WTC11 (cell line): ENCODE data around the gene FUBP3.

Experiments used
- IRF2 ChIP-seq: sonication (generic); formaldehyde crosslinking; IDR thresholded peaks from 2 replicates; pipeline ENCODE4 v1.8.0; 2022; ENCODE audit warnings: low read depth, missing genetic modification reagents, borderline replicate concordance
- NR1H2 ChIP-seq: sonication (generic); formaldehyde crosslinking; IDR thresholded peaks from 2 replicates; pipeline ENCODE4 v1.9.0; 2021; ENCODE audit warnings: mild to moderate bottlenecking, moderate library complexity, missing genetic modification reagents
- SMAD4 ChIP-seq: sonication (generic); formaldehyde crosslinking; IDR thresholded peaks from 2 replicates; pipeline ENCODE4 v1.8.0; 2022; ENCODE audit warnings: mild to moderate bottlenecking, missing genetic modification reagents
- TEAD4 ChIP-seq: sonication (generic); formaldehyde crosslinking; IDR thresholded peaks from 2 replicates; pipeline ENCODE4 v1.8.0; 2022; ENCODE audit warnings: mild to moderate bottlenecking, missing genetic modification reagents
- ZNF232 ChIP-seq: sonication (generic); formaldehyde crosslinking; IDR thresholded peaks from 2 replicates; pipeline ENCODE4 v1.8.0; 2022; ENCODE audit warnings: mild to moderate bottlenecking, missing genetic modification reagents
- TF ChIP-seq, protein P1 (sequence below): fragments of 200-600 bp; IDR thresholded peaks from 2 replicates; pipeline ENCODE4 v1.8.0; 2022; ENCODE audit warnings: antibody characterized with exemption
- TF ChIP-seq, protein P2 (sequence below): sonication (generic); formaldehyde crosslinking; IDR thresholded peaks from 2 replicates; pipeline ENCODE4 v1.8.0; 2023; ENCODE audit warnings: missing genetic modification reagents
- TF ChIP-seq, protein P3 (sequence below): sonication (generic); formaldehyde crosslinking; IDR thresholded peaks from 2 replicates; pipeline ENCODE4 v1.8.1; 2023; ENCODE audit warnings: mild to moderate bottlenecking, missing genetic modification reagents
- TF ChIP-seq, protein P4 (sequence below): sonication (generic); formaldehyde crosslinking; IDR thresholded peaks from 2 replicates; pipeline ENCODE4 v1.8.0; 2023; ENCODE audit warnings: missing genetic modification reagents, mild to moderate bottlenecking, borderline replicate concordance
- TF ChIP-seq, protein P5 (sequence below): sonication (generic); formaldehyde crosslinking; IDR thresholded peaks from 2 replicates; pipeline ENCODE4 v1.8.1; 2023; ENCODE audit warnings: mild to moderate bottlenecking, missing genetic modification reagents, moderate library complexity

DNA sequence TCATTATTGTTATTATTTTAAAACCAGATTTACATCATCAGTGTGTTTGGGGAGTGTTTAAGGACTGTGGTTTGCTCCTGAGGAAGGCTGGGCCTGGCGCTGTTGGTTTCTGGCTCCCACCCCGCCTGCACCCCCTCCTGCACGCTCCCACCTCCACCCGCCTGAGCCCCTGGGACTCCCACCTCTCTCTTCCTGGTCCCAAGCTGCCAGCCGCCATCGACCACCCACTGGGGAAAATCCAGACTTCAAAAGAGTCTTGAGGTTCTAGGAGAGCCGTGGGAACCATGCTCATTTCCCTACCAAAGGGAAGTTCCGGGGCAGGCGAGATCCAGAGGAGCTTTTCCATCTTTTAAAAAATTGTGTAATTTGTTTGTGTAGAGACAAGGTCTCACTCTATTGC, 35.0 kb upstream of the FUBP3 start:
- TF ChIP-seq, protein P1, sequence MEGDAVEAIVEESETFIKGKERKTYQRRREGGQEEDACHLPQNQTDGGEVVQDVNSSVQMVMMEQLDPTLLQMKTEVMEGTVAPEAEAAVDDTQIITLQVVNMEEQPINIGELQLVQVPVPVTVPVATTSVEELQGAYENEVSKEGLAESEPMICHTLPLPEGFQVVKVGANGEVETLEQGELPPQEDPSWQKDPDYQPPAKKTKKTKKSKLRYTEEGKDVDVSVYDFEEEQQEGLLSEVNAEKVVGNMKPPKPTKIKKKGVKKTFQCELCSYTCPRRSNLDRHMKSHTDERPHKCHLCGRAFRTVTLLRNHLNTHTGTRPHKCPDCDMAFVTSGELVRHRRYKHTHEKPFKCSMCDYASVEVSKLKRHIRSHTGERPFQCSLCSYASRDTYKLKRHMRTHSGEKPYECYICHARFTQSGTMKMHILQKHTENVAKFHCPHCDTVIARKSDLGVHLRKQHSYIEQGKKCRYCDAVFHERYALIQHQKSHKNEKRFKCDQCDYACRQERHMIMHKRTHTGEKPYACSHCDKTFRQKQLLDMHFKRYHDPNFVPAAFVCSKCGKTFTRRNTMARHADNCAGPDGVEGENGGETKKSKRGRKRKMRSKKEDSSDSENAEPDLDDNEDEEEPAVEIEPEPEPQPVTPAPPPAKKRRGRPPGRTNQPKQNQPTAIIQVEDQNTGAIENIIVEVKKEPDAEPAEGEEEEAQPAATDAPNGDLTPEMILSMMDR = no peak
- TF ChIP-seq ZNF232 (CRISPR knock-in tag) = no peak
- TF ChIP-seq NR1H2 (CRISPR knock-in tag) = no peak
- TF ChIP-seq TEAD4 (CRISPR knock-in tag) = no peak
- TF ChIP-seq, protein P2, sequence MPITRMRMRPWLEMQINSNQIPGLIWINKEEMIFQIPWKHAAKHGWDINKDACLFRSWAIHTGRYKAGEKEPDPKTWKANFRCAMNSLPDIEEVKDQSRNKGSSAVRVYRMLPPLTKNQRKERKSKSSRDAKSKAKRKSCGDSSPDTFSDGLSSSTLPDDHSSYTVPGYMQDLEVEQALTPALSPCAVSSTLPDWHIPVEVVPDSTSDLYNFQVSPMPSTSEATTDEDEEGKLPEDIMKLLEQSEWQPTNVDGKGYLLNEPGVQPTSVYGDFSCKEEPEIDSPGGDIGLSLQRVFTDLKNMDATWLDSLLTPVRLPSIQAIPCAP = no peak
- TF ChIP-seq IRF2 (CRISPR knock-in tag) = no peak
- TF ChIP-seq SMAD4 = no peak
- TF ChIP-seq, protein P3, sequence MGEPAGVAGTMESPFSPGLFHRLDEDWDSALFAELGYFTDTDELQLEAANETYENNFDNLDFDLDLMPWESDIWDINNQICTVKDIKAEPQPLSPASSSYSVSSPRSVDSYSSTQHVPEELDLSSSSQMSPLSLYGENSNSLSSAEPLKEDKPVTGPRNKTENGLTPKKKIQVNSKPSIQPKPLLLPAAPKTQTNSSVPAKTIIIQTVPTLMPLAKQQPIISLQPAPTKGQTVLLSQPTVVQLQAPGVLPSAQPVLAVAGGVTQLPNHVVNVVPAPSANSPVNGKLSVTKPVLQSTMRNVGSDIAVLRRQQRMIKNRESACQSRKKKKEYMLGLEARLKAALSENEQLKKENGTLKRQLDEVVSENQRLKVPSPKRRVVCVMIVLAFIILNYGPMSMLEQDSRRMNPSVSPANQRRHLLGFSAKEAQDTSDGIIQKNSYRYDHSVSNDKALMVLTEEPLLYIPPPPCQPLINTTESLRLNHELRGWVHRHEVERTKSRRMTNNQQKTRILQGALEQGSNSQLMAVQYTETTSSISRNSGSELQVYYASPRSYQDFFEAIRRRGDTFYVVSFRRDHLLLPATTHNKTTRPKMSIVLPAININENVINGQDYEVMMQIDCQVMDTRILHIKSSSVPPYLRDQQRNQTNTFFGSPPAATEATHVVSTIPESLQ (CRISPR knock-in tag) = no peak
- TF ChIP-seq, protein P4, sequence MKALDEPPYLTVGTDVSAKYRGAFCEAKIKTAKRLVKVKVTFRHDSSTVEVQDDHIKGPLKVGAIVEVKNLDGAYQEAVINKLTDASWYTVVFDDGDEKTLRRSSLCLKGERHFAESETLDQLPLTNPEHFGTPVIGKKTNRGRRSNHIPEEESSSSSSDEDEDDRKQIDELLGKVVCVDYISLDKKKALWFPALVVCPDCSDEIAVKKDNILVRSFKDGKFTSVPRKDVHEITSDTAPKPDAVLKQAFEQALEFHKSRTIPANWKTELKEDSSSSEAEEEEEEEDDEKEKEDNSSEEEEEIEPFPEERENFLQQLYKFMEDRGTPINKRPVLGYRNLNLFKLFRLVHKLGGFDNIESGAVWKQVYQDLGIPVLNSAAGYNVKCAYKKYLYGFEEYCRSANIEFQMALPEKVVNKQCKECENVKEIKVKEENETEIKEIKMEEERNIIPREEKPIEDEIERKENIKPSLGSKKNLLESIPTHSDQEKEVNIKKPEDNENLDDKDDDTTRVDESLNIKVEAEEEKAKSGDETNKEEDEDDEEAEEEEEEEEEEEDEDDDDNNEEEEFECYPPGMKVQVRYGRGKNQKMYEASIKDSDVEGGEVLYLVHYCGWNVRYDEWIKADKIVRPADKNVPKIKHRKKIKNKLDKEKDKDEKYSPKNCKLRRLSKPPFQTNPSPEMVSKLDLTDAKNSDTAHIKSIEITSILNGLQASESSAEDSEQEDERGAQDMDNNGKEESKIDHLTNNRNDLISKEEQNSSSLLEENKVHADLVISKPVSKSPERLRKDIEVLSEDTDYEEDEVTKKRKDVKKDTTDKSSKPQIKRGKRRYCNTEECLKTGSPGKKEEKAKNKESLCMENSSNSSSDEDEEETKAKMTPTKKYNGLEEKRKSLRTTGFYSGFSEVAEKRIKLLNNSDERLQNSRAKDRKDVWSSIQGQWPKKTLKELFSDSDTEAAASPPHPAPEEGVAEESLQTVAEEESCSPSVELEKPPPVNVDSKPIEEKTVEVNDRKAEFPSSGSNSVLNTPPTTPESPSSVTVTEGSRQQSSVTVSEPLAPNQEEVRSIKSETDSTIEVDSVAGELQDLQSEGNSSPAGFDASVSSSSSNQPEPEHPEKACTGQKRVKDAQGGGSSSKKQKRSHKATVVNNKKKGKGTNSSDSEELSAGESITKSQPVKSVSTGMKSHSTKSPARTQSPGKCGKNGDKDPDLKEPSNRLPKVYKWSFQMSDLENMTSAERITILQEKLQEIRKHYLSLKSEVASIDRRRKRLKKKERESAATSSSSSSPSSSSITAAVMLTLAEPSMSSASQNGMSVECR (CRISPR knock-in tag) = no peak
- TF ChIP-seq, protein P5, sequence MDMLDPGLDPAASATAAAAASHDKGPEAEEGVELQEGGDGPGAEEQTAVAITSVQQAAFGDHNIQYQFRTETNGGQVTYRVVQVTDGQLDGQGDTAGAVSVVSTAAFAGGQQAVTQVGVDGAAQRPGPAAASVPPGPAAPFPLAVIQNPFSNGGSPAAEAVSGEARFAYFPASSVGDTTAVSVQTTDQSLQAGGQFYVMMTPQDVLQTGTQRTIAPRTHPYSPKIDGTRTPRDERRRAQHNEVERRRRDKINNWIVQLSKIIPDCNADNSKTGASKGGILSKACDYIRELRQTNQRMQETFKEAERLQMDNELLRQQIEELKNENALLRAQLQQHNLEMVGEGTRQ = no peak
